D341Med (cell line): ENCODE data around the gene ZNF396.

Source experiments
- DNase-seq: peaks from one replicate; pipeline ENCODE4 v3.0.0; 2012; ENCODE audit warnings: low spot score

The ZNF396 gene

DNA sequence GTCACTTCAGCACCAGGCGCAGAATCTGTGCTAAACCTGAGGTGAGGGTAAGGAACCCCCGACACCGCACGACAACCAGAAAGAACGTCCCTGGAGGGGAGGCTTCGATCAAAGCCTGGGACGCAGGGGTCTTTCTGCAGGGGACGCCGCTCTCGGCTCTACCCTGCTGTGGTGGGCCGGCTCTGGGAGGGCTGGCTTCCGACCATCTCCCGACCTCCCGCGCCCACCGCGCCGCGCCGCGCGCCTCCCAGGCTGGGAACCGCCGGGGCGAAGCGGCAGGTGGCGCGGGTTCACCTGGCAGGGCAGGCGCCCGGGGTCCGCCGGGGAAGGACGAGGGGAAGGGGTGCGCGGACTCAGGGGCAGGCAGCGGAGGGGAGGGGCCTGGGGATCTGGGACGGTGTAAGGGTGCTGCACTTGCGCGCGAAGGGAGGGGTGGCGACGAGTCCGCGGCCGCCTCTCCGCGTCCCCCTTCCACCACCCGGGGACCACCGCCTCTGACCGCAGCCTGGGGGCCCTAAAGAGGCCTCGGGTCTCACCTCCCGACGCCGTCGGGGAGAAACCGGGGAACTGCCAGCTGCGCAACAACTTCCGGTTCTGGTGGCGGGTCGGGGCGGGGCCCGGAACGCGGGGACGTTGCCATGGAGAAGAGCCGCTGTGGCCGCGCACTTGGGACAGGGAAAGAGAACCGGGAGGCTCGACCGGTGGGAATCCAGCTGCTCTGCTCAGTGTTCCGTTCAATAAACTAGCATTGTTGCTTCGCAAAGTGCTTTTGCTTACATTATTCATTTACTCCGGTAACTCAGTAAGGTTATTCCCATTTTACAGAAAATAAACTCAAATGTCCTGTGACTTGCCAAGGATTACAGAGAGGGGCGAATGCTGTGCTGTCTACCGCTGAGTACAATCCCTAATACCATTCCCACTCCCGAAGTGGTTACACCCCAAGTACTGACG is at the start of gene ZNF396:
Gene ZNF396 (minus strand): TSS at position 596 of the 954 bp plus-strand sequence. CDS start 3,045 bp downstream, outside the sequence.
- peak; percentile 92 for DNase-seq

DNA sequence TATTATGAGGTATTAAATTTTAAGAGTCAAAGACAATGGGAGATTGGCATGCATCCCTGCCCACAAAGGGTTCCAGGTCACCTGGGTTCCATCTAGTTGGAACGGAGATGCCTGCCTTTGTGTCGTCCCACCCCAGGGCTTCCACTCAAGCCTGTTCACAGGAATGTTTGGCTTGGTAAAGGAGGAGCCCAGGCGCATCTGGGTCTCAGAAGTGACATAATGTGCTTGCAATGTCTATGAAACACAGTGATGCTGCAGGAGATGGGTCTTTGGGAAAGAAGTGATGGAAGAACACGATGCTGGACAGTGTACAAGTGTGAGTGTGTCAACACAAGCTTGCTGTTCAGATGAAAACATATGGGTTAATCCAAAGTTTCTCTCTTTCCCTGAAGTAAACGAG is 49.6 kb upstream of the ZNF396 start:
- DNase-seq: no peak

DNA sequence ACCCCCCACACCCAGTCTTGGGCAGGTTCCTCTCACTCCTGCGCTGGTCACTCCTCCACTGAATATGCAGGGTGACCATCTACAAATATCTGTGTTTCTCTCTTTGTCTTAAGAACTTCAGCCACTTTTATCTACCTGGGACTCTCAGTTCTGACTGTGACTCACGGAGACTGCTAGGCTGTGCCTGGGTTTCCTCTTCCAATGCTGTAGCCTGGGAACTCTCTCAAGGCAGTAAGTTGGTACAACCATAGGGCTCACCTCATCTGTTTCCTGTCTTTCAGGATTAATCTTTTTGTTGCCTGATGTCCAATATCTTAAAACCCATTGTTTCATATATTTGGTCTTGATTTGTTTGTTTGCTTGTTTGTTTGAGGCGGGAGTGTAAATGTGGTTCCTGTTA is 47.2 kb upstream of the ZNF396 start:
- no peak for DNase-seq

DNA sequence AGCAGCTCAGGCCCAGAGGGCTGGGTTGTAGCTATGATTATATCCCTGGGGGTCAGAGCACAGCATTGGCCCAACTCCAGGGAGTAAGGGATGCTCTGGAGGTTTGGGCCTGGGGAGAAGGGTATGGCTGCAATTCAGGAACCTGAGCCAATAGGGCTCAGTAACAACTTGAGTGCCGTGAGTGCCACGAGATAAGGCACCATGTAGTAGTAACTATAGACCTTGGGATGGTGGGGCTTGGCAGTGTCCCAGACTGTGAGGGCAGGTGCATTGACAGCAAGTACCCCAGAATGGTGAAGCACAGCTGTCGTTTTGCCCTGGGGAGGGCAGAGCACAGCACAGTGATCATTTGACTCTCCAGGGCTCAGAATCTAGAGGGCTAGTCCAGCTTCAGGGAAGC is 45.1 kb upstream of the ZNF396 start:
- DNase-seq: no peak

DNA sequence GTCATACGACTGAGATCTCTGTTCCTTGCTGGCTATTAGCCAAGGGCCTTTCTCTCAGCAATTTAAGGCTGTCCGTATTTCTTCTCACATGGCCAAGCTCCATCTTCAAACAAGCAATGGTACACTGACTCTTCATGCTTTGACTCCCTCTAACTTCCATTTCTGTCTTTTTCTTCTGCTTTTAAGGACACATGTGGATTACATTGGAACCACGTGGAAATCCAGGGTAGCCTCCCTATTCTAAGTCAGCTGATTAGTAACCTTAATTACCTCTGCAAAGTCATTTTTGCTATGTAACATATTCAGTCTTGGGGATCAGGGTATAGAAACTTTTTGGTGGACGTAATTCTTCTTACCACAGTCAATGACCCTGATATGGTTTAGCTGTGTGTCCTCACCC is 41.5 kb upstream of the ZNF396 start:
- no peak for DNase-seq

DNA sequence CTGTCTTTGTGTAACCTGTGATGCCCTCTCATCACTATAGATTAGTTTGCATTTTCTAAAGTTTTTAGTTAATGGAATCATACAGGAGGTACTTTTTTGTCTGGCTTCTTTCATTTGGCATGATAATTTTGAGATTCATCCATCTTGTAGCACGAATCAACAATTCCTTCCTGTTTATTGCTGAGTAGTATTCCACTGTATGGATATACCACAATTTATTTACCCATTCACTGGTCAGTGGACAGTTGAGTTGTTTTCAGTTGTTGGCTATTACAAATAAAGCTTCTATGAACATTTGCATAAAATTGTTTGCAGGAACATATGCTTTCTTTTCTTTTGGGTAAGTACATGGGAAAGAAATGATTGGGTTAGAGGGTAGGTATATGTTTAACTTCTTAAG is 40.1 kb upstream of the ZNF396 start:
- no peak for DNase-seq

DNA sequence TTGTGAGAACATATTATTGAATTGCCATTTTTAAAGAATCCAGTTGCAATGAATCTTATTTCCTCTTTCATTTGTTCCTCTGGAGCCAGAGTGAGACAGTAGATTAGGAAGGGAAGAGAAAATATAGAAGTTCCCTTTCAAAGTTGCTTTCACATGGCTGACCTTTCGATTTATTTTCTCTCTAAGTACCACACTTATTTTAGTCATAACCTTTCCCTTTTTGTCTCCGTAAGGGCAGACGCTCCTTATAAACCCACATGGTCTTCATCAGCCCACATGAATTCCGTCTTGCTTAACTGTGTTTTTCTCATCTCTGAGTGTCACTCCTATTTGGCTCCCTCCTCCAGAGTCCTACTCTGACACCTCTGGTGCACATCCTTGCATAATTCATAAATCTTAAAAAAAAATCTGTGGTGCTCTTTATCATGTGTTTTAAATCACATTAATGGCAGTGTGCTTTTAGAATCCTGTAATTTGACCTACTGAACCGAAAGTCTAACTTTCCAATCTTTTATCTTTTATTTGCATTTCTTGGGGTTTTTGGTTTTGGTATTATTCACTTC is 38.5 kb upstream of the ZNF396 start:
- DNase-seq: no peak

DNA sequence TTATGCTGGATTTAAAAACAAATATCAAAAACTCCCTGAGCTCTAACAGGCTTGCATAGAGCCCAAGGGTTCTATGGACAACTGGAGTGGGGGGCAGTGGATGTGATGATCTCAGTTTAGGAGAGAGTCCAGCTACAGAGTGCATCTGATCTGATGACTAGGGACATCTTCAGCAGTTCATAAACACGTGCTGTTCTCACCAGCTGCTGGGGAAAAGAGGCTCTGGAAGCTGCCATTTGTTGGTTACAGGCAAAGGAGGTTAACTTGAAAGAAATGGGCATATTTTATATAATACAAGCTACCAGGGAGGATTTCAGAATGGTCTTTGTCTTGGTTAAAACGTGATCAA is 36.0 kb upstream of the ZNF396 start:
- DNase-seq: no peak

DNA sequence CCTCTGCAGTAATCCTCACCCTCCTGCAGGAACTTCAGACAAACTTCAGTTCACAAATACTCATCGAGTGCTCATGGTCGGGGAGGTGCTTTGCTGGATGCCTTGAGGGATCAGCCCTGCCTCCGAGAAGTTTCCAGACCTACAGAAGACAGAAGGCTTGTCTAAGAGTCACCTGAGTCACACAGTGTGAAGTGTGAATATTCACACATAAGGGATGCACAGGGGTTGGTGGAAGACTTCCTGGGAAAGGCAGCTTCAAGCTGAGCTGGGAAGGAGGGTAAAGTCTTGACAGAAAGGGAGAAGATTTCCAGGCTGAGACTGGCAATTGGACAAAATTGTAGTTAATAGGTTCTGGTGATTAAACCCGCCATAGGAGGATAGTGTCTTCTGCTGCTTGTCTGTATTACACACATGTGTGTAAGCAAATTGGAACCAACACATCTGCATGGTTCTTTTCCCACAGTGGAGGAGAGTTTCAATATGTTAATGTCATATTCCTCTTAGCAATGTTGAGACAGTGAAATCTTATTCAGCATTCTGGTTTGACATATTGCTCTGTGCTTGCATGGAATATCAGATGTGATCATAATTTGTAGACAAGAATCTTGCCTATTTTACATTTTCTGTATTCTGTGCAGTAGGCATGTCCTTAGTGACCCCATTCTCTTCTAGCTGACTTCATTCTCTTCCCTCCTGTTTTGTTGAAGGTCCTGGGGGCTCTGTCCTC is 34.7 kb upstream of the ZNF396 start:
- DNase-seq: no peak

DNA sequence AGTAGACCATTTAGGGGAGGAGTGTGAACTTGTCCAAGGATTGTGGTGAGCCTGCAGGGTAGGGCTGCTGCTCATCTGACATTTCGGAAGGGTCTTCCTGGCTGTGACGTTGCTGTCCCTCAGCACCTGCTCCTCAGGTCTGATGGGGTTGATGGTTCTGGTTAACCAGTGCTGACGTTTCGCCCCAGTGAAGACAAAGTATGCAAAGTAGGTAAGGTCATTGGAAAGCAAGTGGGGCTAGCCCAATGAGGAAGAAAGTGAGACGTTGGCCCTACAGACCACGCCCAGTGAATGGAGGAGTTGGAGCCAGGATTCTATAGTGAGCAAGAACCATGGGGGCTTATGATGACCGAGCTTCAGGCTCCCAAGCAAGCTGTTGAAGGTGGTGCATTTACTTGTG is 33.4 kb upstream of the ZNF396 start:
- no peak for DNase-seq

DNA sequence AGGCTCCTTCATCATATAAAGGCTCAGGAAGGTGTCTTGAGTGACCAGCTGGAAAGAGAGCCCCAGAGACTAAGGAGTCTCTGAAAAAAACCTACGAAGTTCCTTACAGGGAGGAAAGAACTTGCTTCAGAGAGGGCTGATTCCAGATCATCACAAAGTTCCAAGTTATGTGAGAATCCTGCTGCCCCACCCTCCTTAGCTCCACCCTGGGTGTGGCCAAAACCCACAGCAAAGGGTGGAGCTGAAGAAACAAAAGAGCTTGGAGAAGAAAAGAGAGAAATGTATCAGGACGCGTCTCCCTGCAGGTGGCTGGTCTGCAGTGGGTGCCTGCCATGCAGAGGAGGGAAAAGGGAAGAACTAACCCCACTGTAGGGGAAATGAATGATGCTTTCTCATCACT is 32.8 kb upstream of the ZNF396 start:
- no peak for DNase-seq

DNA sequence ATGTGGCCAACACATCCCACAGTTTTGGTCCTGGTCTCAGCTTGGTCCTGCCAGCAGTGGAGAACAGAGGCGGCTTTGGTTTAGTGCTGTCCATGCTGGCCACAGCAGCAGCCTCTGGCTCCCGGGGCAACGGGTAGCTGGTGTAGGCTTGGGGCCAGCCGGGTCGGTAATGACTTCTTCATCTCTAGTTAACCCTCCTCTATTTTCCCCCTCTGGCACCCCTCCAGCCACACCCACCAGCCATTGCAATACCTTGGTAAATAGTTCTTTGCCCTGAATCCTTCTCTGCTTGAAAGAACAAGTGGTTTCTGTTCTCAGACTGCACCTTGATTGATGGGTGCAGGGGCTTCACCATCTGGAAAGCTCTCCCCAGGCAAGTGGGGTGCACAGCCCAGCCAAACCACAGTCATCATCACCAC is 31.7 kb upstream of the ZNF396 start:
- DNase-seq: no peak

DNA sequence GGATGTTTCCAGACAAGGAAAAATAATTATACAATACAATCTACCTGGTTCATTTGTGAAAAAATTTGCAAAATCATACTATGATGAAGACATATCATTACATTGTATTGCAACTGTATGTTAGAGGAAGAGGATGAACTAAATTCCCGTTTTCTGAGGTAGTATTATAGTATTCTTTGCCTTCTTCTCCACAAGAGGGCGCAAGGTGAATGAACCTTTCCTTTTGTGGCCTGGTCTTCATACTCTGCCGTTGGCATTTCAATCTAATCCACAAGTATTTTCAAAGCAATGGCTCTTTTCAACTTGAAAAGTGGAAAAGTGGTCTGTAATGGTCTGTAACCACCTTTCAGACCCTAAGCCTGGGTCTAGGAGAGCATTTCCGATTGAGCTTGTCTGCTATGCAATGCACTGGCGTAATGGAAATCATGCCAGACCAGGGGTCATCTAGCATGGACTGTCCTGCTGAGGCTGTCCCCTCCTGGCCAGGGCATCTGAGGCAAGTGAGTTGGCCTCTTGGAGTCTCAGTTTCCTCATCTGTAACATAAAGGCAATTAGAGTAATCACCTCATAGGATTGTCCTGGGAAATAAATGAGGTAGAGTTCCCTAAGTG is 30.8 kb upstream of the ZNF396 start:
- peak; percentile 76 for DNase-seq

DNA sequence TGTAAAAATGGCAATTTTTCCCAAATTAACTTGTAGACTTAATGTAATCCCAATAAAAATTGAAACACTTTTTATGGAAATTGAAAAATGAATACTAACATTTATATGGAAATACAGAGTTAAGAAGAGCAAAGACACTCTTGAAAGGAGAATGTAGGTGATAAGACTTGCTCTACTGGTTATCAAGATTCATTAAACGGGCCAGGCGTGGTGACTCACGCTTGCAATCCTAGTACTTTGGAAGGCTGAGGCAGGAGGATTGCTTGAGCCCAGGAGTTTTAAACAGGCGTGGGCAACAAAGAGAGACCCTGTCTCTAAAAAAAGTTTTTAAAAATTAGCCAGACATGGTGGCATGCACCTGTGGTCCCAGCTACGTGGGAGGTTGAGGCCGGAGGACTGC is 29.5 kb upstream of the ZNF396 start:
- no peak for DNase-seq

DNA sequence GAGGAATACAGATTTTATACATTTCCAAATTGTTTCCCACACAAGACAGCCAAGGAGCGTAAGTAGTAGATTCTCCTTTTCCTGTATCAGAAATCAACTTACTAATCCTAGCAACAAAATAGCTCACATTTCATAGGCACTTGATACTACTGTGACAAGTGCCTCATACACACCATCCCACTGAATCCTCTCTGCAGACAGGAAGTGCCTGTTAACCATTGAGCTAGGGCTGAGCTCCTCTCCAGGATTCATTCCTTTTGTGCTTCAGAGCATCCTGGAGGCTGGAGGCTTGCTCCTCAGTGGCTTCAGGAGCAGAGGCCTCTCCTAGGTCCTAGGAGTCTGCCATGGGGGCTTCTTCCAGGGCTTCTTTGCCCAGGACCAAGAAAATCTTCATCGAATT is 20.8 kb upstream of the ZNF396 start:
- no peak for DNase-seq

DNA sequence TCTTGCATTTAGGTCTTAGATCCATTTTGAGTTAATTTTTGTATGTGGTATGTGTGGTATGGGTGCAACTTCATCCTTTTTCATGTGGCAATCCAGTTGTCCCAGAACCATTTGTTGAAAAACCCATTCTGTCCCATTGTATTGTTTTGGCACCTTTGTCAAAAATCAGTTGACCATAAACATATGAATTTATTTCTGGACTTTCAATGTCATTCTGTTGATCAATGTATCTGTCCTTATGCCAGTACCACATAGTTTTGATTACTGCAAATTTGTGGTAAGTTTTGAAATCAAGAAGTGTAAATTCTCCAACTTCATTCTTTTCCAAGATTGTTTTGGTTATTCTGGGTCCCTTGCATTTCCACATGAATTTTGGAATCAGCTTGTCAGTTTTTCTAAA is 16.6 kb upstream of the ZNF396 start:
- DNase-seq: no peak

DNA sequence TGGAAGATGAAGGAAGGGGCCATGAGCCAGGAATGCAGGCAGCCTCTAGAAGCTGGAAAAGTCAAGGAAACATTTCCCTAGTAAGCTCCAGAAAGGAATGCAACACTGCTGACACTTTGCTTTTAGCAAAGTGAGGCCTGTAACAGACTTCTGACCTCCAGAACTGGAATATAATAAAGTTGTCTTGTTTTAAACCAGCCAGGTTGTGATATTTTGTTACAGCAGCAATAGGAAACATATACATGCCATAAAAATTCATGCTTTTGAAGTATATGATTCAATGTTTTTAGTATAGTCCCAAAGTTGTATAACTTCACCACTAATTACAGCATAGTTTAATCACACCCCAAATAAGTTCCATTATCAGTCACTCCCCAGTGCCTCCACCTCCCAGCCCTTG is 15.2 kb upstream of the ZNF396 start:
- no peak for DNase-seq

DNA sequence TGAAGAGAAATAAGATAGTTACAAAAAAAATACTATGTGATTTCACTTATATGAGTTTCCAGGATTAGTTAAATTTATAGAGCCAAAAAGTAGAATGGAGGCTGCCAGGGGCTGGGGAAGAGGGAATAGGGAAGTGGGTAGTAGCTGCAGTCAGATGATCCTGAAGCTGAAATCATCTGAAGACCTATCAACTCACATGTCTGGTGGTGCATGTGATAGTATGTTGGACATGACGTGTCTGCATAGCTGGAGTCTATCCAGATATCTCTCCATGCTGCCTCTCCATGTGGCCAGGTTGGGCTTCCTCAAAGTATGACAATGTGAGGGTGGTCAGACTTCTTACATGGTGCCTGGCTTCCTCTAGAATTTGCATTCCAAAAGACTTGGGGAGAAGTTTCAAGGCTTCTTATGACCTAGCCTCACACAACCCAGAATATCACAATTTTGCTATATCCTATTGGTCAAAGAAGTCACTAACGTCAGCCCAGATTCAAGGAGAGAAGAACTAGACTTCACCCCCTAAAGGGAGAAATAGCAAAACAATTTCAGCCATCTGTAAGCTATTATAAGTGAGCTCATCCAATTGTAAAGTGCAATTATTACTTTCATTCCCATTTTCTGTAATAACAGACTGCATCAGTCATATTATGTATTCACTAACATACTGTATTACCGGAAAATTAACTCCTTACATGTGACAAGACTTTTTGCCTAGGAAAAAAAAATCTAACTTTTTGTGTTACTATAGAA is 14.0 kb upstream of the ZNF396 start:
- DNase-seq: no peak

DNA sequence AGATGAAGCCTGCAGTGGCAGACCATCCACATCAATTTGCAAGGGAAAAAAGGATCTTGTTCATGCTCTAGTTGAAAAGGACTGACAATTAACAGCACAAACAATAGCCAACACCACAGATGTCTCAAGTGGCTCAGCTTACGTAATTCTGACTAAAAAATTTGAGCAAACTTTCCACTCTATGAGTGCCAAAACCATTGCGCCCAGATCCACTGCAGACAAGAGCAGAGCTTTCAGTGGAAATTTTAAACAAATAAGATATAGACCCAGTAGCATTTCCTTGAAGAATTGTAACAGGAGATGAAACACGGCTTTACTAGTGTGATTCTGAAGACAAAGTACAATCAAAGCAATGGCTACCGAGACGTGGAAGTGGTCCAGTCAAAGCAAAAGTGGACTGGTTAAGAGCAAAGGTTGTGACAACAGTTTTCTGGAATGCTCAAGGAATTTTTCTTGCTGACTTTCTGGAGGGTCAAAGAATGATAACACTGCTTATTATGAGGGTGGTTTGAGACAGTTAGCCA is 12.0 kb upstream of the ZNF396 start:
- DNase-seq: no peak

DNA sequence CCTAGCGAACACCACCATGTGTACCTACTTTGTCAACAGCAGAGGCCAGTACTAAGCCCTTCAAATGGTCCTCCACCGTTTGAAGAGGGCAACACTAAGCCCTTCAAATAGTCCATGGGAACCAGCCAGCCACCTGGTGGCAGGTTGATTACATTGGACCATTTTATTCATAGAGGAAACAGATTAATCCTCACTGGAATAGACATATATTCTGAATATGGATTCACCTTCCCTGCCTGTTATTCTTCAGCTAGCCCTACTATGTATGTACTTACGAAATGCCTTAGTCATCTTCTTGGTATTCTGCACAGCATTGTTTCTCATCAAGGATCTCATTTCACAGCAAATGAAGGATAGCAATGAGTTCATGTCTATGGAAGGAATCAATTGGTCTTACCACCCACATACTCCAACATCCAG is 10.0 kb upstream of the ZNF396 start:
- no peak for DNase-seq

DNA sequence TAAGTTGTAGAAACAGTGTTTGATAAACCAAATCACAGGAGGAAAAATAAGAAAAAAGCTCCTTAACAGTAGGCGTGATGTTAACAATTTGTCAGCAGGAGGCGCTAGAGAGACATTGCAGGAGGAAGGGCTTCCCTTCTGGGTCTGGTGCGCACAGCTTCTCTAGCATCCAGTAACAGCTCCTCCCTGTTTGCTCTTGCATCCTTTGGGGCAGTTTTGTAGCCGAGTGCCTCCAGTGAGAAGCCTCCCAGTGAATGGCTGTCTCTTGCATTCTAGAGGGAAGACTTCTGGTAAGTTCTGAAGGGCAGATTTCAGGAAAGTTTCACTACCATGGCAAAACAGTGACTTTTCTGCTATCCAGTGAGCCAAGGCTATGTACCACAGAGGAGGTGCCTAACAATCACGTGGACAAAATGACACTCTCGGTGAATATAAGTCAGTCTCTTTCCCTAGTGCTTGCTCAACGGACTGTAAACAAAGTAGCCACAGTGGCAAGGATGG is 9.5 kb upstream of the ZNF396 start:
- DNase-seq: peak; percentile 87
